Endodermal cell (in vitro differentiated cells): ENCODE measurements around the gene NRDE2. TPM values are rescaled to one million over a fixed set of nuclear protein-coding genes. Genes with fewer than 3 reads are reported as not detected.

ENCODE experiments used
- DNase-seq: peaks from one replicate; pipeline ENCODE4 v3.0.0-alpha.2; 2017
- H3K27ac ChIP-seq: 2 replicates; pipeline ENCODE4 v1.5.1; 2013; ENCODE audit warnings: mild to moderate bottlenecking, low read depth, low read length, moderate library complexity
- H3K27me3 ChIP-seq: 2 replicates; pipeline ENCODE4 v1.6.1; 2013; ENCODE audit warnings: mild to moderate bottlenecking, low read length, moderate library complexity; ENCODE audit not compliant: insufficient read depth, control insufficient read depth, poor library complexity, severe bottlenecking
- H3K36me3 ChIP-seq: 2 replicates; pipeline ENCODE4 v1.7.0; 2013; ENCODE audit warnings: mild to moderate bottlenecking, low read length, moderate library complexity; ENCODE audit not compliant: control insufficient read depth, insufficient read depth
- H3K4me1 ChIP-seq: one replicate; pipeline ENCODE4 v1.7.0; 2013; ENCODE audit warnings: low read length; ENCODE audit not compliant: control insufficient read depth, insufficient read depth
- H3K4me3 ChIP-seq: 2 replicates; pipeline ENCODE4 v1.5.1; 2013; ENCODE audit warnings: mild to moderate bottlenecking, low read length, moderate library complexity
- H3K9ac ChIP-seq: 2 replicates; pipeline ENCODE4 v1.6.1; 2013; ENCODE audit warnings: mild to moderate bottlenecking, low read length, moderate library complexity; ENCODE audit not compliant: poor library complexity, severe bottlenecking; ENCODE audit errors: extremely low read depth
- H3K9me3 ChIP-seq: 2 replicates; pipeline ENCODE4 v1.6.1; 2013; ENCODE audit warnings: mild to moderate bottlenecking, low read length, moderate library complexity; ENCODE audit not compliant: control insufficient read depth
- H3K27ac Mint-ChIP-seq: 2 replicates; pipeline ENCODE4 v1.8.0; 2020; ENCODE audit warnings: mixed read lengths
- H3K27me3 Mint-ChIP-seq: 2 replicates; pipeline ENCODE4 v1.8.0; 2021; ENCODE audit warnings: mild to moderate bottlenecking, mixed read lengths; ENCODE audit not compliant: insufficient read depth
- H3K36me3 Mint-ChIP-seq: 2 replicates; pipeline ENCODE4 v1.8.0; 2020; ENCODE audit warnings: low read depth, mixed read lengths
- H3K4me1 Mint-ChIP-seq: 2 replicates; pipeline ENCODE4 v1.8.0; 2020; ENCODE audit warnings: mixed read lengths
- H3K4me3 Mint-ChIP-seq: 2 replicates; pipeline ENCODE4 v1.8.0; 2020; ENCODE audit warnings: mild to moderate bottlenecking, moderate library complexity, mixed read lengths
- H3K9me3 Mint-ChIP-seq: 2 replicates; pipeline ENCODE4 v1.8.0; 2020; ENCODE audit warnings: mild to moderate bottlenecking, mixed read lengths
- WGBS, 2 experiments: methylation state at CpG; one replicate each; pipeline versions ENCODE4 v1.1.5 to v1.1.7; 2013; ENCODE audit warnings: missing lambda C conversion rate in 2 of 2, mixed read lengths in 1 of 2; ENCODE audit not compliant: insufficient coverage in 1 of 2, insufficient read length in 1 of 2; 5-methylcytosine and 5-hydroxymethylcytosine counted together
- total RNA-seq, 2 donors: library from RNA; stranded (reverse); fragmentation: NEBNext Ultra II Directional in 1 of 2; extraction: Animal tissue kit (Norgen Biotek cat#: 25700) in 1 of 2; gene quantifications; 2 replicates in 1 of 2; 3 replicates in 1 of 2; pipeline ENCODE4 v1.2.1, GENCODE V29; 2021
- TF ChIP-seq, protein P1 (sequence below): fragments of 200-600 bp; sonication (generic); conservative IDR thresholded peaks from 2 replicates; pipeline ENCODE4 v1.5.0; 2021; ENCODE audit warnings: antibody characterized with exemption, mild to moderate bottlenecking

Gene NRDE2
- total RNA-seq, 2 donors from 2014 or later: 18.3 to 19.5 TPM

DNA sequence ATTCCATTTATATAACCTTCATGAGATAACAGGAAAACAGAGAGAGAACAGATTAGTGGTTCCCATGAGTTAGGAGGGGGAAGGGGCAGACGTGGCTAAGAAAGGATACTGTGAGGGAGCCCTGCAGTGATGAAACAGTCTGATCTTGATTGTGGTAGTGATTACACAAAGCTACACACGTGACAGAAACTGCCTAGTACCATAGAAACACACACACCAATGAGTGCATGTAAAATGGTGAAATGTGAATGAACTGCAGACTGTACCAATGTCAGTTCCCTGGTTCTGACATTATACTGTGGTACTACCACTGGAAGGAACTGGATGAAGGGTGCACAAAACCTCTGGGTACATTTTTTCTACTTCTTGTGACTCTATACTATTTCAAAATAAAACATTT lies 36.9 kb downstream of the NRDE2 start:
- 77% methylated on average over 1 of the region's 2 CpGs; no CpG with 5 or more reads in 1 of the 2 experiments for WGBS, 2 experiments
- H3K4me3 Mint-ChIP-seq: no peak overlapping the region

DNA sequence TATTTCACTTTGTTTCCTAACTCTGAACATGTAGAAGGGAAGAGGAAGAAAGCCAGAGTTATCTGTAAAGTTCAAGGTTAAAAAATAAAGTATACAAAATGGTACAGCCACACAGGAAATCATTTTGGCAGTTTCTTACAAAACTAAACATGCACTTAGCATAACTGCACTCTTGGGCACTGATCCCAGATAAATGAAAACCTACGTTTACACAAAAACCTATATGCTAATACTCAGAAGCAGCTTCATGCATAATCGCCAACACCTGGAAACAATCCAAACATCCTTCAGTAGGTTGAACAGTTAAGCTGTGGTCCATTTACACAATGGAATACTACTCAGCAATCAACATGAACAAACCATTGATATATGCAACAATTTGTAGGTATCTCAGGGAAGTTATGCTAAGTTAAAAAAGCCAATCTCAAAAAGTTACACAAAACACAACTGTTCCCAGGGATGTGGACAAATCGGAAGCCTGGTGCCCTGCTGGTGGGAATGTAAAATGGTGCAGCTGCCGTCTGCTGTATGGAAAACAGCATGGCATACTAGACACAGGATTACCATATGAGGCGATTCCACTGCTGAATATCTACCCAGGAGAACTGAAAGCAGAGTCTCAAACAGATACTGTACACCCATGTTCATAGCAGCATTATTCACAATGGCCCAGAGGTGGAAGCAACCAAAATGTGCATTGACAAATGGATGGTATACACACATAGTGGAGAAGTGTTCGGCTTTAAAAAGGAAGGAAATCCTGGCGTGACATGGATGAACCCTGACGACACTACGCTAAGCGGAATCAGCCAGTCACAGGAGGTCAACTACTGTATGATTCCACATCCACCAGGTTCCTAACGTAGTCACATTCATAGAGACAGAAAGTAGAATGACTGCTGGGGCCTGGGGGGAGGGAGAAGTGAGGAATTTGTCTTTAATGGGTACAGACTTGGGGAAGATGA lies 37.7 kb downstream of the NRDE2 start:
- H3K4me3 ChIP-seq: no peak overlapping the region
- Mint-ChIP-seq H3K27me3 (no peaks in the 10 kb centered on the region), H3K4me3 (no peak overlapping the region), H3K27ac (no peak overlapping the region), H3K9me3 (no peaks in the 10 kb centered on the region), H3K4me1 (peaks cover 8% of the 10 kb centered on the region), H3K36me3 (peaks cover 49% of the 10 kb centered on the region)
- H3K27me3 ChIP-seq: no peaks in the 10 kb centered on the region
- peaks cover under 1% of the 10 kb centered on the region for H3K4me1 ChIP-seq
- DNase-seq: no peak
- TF ChIP-seq, protein P1, sequence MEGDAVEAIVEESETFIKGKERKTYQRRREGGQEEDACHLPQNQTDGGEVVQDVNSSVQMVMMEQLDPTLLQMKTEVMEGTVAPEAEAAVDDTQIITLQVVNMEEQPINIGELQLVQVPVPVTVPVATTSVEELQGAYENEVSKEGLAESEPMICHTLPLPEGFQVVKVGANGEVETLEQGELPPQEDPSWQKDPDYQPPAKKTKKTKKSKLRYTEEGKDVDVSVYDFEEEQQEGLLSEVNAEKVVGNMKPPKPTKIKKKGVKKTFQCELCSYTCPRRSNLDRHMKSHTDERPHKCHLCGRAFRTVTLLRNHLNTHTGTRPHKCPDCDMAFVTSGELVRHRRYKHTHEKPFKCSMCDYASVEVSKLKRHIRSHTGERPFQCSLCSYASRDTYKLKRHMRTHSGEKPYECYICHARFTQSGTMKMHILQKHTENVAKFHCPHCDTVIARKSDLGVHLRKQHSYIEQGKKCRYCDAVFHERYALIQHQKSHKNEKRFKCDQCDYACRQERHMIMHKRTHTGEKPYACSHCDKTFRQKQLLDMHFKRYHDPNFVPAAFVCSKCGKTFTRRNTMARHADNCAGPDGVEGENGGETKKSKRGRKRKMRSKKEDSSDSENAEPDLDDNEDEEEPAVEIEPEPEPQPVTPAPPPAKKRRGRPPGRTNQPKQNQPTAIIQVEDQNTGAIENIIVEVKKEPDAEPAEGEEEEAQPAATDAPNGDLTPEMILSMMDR: no peak
- no peak overlapping the region for H3K9ac ChIP-seq
- no peak overlapping the region for H3K27ac ChIP-seq
- 96 to 100% methylated on average over 8 to 11 of the region's 11 CpGs for WGBS, 2 experiments
- no peaks in the 10 kb centered on the region for H3K9me3 ChIP-seq
- H3K36me3 ChIP-seq: peaks cover 75% of the 10 kb centered on the region

More for the DNA sequence above, 36.9 kb downstream of the NRDE2 start:
- H3K9me3 Mint-ChIP-seq: no peaks in the 10 kb centered on the region
- H3K27ac ChIP-seq: no peak overlapping the region
- H3K4me1 ChIP-seq: no peaks in the 10 kb centered on the region
- H3K9ac ChIP-seq: no peak overlapping the region
- no peaks in the 10 kb centered on the region for H3K27me3 Mint-ChIP-seq
- H3K36me3 ChIP-seq: peaks cover 75% of the 10 kb centered on the region
- peaks cover 8% of the 10 kb centered on the region for H3K4me1 Mint-ChIP-seq
- TF ChIP-seq, protein P1: no peak
- H3K27me3 ChIP-seq: no peaks in the 10 kb centered on the region
- DNase-seq: no peak
- no peak overlapping the region for H3K27ac Mint-ChIP-seq
- no peak overlapping the region for H3K4me3 ChIP-seq
- no peaks in the 10 kb centered on the region for H3K9me3 ChIP-seq
- H3K36me3 Mint-ChIP-seq: peaks cover 49% of the 10 kb centered on the region

DNA sequence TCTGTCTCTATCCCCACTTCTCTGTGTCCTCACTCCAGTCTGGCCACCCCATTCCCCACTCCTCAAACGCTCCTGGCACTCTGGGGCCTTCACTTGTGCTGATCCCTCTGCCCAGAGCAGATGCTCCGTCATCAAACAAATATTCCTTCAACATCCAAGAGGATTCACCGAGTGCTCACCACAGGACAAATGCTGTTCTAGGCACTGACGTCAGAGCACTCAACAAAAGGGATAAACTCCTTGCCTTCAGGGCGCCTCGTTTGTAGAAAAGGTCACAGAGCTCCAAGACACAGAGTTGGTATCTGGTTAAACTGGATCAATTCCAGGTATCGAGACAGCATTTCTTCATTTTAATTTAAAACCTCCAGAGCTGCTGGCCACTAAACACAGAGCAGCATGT lies 40.0 kb downstream of the NRDE2 start:
- peak overlapping the region; percentile 26 for H3K27ac Mint-ChIP-seq

More for the DNA sequence above, 40.0 kb downstream of the NRDE2 start:
- no peak for DNase-seq
- Histone ChIP-seq H3K36me3 (peaks cover 76% of the 10 kb centered on the region), H3K27me3 (no peaks in the 10 kb centered on the region), H3K4me1 (peaks cover 3% of the 10 kb centered on the region), H3K27ac (no peak overlapping the region), H3K9me3 (no peaks in the 10 kb centered on the region), H3K9ac (no peak overlapping the region), H3K4me3 (no peak overlapping the region)
- Mint-ChIP-seq H3K4me1 (peaks cover 12% of the 10 kb centered on the region), H3K4me3 (no peak overlapping the region), H3K27me3 (no peaks in the 10 kb centered on the region), H3K36me3 (peaks cover 50% of the 10 kb centered on the region), H3K9me3 (no peaks in the 10 kb centered on the region)
- TF ChIP-seq, protein P1: no peak
- 91 to 98% methylated on average over 5 to 7 of the region's 7 CpGs for WGBS, 2 experiments
